Measurements from ENCODE around the gene OR4C13.
"Not testable (repeated sequence)": the region's sequence is repeated elsewhere in the genome, so short reads cannot be mapped to it uniquely, and the experiment has no call there.

Gene OR4C13

DNA sequence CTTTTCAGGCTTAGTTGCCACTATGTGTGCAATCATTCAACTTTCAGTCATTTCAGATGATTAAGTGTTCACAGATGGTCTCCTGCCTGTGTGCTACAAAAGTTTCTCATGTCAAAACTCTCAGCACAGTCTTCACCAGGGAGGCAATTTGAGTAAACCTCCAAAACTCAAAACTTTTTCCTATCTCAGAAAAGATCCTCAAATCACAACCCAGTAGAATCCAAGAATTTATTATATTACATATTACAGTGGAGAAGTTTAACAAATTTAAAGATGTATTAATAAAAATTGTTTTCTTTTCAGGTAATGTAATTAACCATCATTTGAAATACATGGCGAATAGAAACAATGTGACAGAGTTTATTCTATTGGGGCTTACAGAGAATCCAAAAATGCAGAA, at the start of gene OR4C13:
Gene OR4C13 (plus strand): TSS at position 301 of the 400 bp plus-strand sequence. CDS start 32 bp downstream, at position 333.
- no peak for DNase-seq

DNA sequence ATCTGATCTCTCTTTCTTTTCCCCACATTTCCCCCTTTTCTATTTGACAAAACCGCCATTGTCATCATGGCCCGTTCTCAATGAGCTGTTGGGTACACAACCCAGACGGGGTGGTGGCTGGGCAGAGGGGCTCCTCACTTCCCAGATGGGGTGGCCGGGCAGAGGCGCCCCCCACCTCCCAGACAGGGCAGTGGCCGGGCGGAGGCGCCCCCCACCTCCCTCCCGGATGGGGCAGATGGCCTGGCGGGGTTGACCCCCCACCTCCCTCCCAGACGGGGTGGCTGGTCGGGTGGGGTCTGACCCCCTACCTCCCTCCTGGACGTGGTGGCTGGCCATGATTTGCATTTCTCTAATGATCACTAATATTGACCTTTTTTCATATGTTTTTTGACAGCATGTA, 40.7 kb upstream of the OR4C13 start:
- DNase-seq: not testable (repeated sequence)

DNA sequence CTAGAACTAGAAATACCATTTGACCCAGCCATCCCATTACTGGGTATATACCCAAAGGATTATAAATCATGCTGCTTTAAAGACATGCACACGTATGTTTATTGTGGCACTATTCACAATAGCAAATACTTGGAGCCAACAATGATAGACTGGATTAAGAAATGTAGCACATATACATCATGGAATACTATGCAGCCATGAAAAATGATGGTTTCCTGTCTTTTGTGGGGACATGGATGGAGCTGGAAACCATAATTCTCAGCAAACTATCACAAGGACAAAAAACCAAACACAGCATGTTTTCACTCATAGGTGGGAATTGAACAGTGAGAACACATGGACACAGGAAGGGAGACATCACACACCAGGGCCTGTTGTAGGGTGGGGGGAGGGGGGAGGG, 3.5 kb upstream of the OR4C13 start:
- DNase-seq: not testable (repeated sequence)

DNA sequence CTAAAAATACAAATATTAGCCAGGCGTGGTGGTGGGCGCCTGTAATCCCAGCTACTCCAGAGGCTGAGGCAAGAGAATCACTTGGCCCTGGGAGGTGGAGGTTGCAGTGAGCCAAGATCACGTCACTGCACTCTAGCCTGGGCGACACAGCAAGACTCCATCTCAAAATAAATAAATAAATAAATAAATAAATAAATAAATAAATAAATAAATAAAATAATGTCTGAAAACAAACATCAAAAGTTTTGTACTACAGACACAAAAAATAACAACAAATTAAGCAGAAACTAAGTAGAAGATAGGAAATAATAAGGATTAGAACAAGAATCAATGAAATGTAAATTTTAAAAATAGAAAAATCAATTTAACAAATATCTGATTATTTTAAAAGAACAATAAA, 21.2 kb downstream of the OR4C13 start:
- not testable (repeated sequence) for DNase-seq

DNA sequence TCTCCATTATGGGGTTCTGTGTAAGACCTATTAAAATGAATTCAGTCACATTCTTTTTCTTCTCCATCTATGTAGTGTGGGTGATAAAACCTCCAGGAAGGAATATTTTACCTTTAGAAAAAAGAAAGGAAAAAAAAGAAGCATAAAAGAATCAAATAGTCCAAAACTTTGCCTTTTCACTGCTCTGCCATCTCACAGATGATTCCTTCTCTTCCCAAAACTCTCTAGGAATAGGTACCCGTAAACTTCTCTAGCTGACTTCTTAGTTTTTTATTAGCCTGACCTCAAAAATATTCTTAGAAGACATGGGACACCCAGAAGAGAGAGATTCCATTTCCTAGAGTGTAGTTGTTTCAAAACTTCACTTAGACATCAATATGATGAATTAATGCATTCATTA, 30.2 kb downstream of the OR4C13 start, which contains the start of gene OR4C12:
Gene OR4C12 (minus strand): TSS at position 101 of the 400 bp plus-strand sequence. CDS start 34 bp downstream, at position 67.
- DNase-seq: not testable (repeated sequence)

DNA sequence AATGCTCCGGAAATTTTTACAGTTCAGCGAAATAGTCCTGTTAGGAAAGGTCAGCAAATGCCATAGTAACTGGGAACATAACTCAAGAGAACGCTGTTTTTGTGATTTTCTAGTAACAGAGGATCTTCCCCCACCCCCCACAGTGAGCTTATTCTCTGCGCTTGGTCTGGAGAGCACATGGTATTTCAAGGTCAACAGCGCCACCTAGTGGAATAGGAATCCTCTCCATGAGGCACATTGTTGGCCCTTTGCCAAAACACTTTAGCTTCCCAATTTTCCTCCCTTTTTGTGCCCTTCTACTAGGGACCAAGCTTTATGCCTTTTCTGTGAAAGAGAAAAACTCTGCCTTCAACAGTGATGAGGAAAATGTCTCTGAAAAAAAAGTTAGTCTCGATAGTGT, 43.4 kb downstream of the OR4C13 start:
- peak; percentile 61 to 68 (median 62) for DNase-seq
